GM12865 (cell line): ENCODE results near the gene TAP2.

Source experiments
- DNase-seq: peaks from one replicate; pipeline ENCODE4 v3.0.0; 2010; ENCODE audit warnings: low read depth
- H3K4me3 ChIP-seq: 2 replicates; pipeline ENCODE4 v1.5.1; 2011; ENCODE audit warnings: mild to moderate bottlenecking, low read depth, low read length, control low read depth
- CTCF ChIP-seq: IDR thresholded peaks from 2 replicates; pipeline ENCODE4 v1.5.1; 2011; ENCODE audit warnings: low read length, control low read depth, low read depth, inconsistent platforms; ENCODE audit not compliant: insufficient read depth; ENCODE audit errors: missing control alignments

TAP2 gene

GRCh38 chr6:32833664-32834063 is 4.9 kb downstream of the TAP2 start:
- DNase-seq, result no peak
- no peak overlapping the region for H3K4me3 ChIP-seq
- TF ChIP-seq CTCF, result no peak

- no peak overlapping the region for H3K4me3 ChIP-seq
- no peak for TF ChIP-seq CTCF
- DNase-seq, result no peak
Measured at GRCh38 chr6:32832535-32832934, 6.0 kb downstream of the TAP2 start.

DNA sequence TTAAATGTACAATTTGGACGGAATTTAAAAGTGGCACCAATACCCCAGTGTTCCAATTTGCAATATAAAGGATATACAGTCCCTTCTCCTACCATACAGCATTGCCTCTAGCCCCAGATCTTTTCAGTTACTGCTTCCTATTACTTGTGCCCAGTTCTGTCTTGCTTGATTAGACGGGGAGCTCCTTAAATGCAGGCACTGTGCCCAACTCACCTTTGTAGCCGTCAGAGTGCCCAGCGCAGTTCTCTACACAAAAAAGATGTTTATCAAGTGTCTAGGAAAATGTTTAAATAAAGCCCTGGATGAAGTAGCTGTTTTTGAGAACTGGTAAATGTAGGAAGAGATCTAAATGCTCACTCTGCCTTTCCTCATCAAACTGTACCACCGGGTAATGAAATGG is 7.6 kb downstream of the TAP2 start:
- no peak for TF ChIP-seq CTCF
- no peak for DNase-seq
- no peak overlapping the region for H3K4me3 ChIP-seq

- H3K4me3 ChIP-seq, result no peak overlapping the region
- DNase-seq, result no peak
- TF ChIP-seq CTCF, result no peak
Measured at GRCh38 chr6:32830017-32830416, 8.5 kb downstream of the TAP2 start.

- TF ChIP-seq CTCF, result no peak
Measured at GRCh38 chr6:32829495-32829894, 9.0 kb downstream of the TAP2 start.

GRCh38 chr6:32827025-32827424 is 11.5 kb downstream of the TAP2 start:
- no peak overlapping the region for H3K4me3 ChIP-seq
- no peak for DNase-seq
- TF ChIP-seq CTCF, result no peak

More at GRCh38 chr6:32829495-32829894, 9.0 kb downstream of the TAP2 start:
- DNase-seq, result no peak
- H3K4me3 ChIP-seq, result no peak overlapping the region

GRCh38 chr6:32825966-32826365 is 12.6 kb downstream of the TAP2 start:
- DNase-seq, result no peak
- H3K4me3 ChIP-seq, result no peak overlapping the region
- TF ChIP-seq CTCF, result peak; percentile 11
